KMS-11 (cell line): ENCODE data around the gene ZYG11B.
"Not testable (repeated sequence)": the region's sequence is repeated elsewhere in the genome, so short reads cannot be mapped to it uniquely, and the experiment has no call there.

Source experiments
- H2AFZ ChIP-seq: fragments of 200-600 bp; sonication (generic); 2 replicates; pipeline ENCODE4 v1.6.1; 2016; ENCODE audit warnings: antibody characterized with exemption, mixed run types, low read depth
- H3K27ac ChIP-seq: fragments of 200-600 bp; sonication (generic); 2 replicates; pipeline ENCODE4 v1.6.1; 2016; ENCODE audit warnings: mild to moderate bottlenecking, mixed run types
- H3K27me3 ChIP-seq: fragments of 200-600 bp; sonication (generic); 2 replicates; pipeline ENCODE4 v1.6.1; 2017; ENCODE audit warnings: mild to moderate bottlenecking, low read depth, mixed run types, moderate library complexity; ENCODE audit not compliant: insufficient read depth
- H3K36me3 ChIP-seq: fragments of 200-600 bp; sonication (generic); 2 replicates; pipeline ENCODE4 v1.6.1; 2017; ENCODE audit warnings: mild to moderate bottlenecking, mixed run types; ENCODE audit not compliant: insufficient read depth
- H3K4me1 ChIP-seq: fragments of 200-600 bp; sonication (generic); 2 replicates; pipeline ENCODE4 v1.6.1; 2016; ENCODE audit warnings: mild to moderate bottlenecking, low read depth, mixed run types; ENCODE audit not compliant: poor library complexity, severe bottlenecking
- H3K4me2 ChIP-seq: fragments of 200-600 bp; sonication (generic); 2 replicates; pipeline ENCODE4 v1.7.0; 2016; ENCODE audit warnings: mild to moderate bottlenecking, mixed run types
- H3K4me3 ChIP-seq: fragments of 200-600 bp; sonication (generic); IDR thresholded peaks from 2 replicates; pipeline ENCODE4 v1.6.1; 2017; ENCODE audit warnings: low read depth, low read length, mixed read lengths; ENCODE audit not compliant: insufficient read depth
- H3K79me2 ChIP-seq: fragments of 200-600 bp; sonication (generic); 2 replicates; pipeline ENCODE4 v1.6.1; 2016; ENCODE audit warnings: low read depth, mixed run types; ENCODE audit not compliant: insufficient read depth
- H3K9ac ChIP-seq: fragments of 200-600 bp; sonication (generic); 2 replicates; pipeline ENCODE4 v1.6.1; 2016; ENCODE audit warnings: mild to moderate bottlenecking, mixed run types
- H4K20me1 ChIP-seq: fragments of 200-600 bp; sonication (generic); 2 replicates; pipeline ENCODE4 v1.6.1; 2016; ENCODE audit warnings: mild to moderate bottlenecking, mixed run types; ENCODE audit not compliant: insufficient read depth
- CTCF ChIP-seq: fragments of 200-600 bp; sonication (generic); conservative IDR thresholded peaks from 2 replicates; pipeline ENCODE4 v1.6.1; 2017; ENCODE audit warnings: low read depth, mild to moderate bottlenecking, antibody characterized with exemption, low read length, moderate library complexity, mixed read lengths

Gene ZYG11B

GRCh38 chr1:52686261-52686751 is 39.9 kb upstream of the ZYG11B start:
- not testable (repeated sequence) for H2AFZ ChIP-seq, H3K4me3 ChIP-seq, H3K27ac ChIP-seq, H3K9ac ChIP-seq, H3K27me3 ChIP-seq, H4K20me1 ChIP-seq
- H3K4me2 ChIP-seq = peak overlapping the region; percentile 26; the same call in 1 of the 2 replicates
- peaks cover 24% of the 10 kb centered on the region; the same call in 1 of the 2 replicates for H3K36me3 ChIP-seq
- H3K4me1 ChIP-seq = peaks cover 23% of the 10 kb centered on the region
- H3K79me2 ChIP-seq = peaks cover 21% of the 10 kb centered on the region; the same call in 1 of the 2 replicates
- TF ChIP-seq CTCF = peak; percentile 86

GRCh38 chr1:52686830-52687229 is 39.4 kb upstream of the ZYG11B start:
- H3K4me2 ChIP-seq = no peak overlapping the region
- no peak overlapping the region for H2AFZ ChIP-seq
- no peak overlapping the region for H3K9ac ChIP-seq
- H3K79me2 ChIP-seq = peaks cover 21% of the 10 kb centered on the region; the same call in 1 of the 2 replicates
- H4K20me1 ChIP-seq = no peaks in the 10 kb centered on the region; the same call in 1 of the 2 replicates
- H3K27me3 ChIP-seq = no peaks in the 10 kb centered on the region
- H3K4me3 ChIP-seq = no peak overlapping the region
- no peak for TF ChIP-seq CTCF
- peaks cover 24% of the 10 kb centered on the region; the same call in 1 of the 2 replicates for H3K36me3 ChIP-seq
- H3K27ac ChIP-seq = no peak overlapping the region
- H3K4me1 ChIP-seq = peaks cover 23% of the 10 kb centered on the region

- no peak overlapping the region for H3K4me3 ChIP-seq
- peaks cover 28% of the 10 kb centered on the region for H3K4me1 ChIP-seq
- H3K36me3 ChIP-seq = peaks cover 23% of the 10 kb centered on the region; the same call in 1 of the 2 replicates
- TF ChIP-seq CTCF = no peak
- H2AFZ ChIP-seq = no peak overlapping the region
- H3K27ac ChIP-seq = no peak overlapping the region
- H3K9ac ChIP-seq = no peak overlapping the region
- no peak overlapping the region for H3K4me2 ChIP-seq
- H3K27me3 ChIP-seq = no peaks in the 10 kb centered on the region
- peaks cover 64% of the 10 kb centered on the region for H3K79me2 ChIP-seq
- peaks cover 13% of the 10 kb centered on the region for H4K20me1 ChIP-seq
Observed at GRCh38 chr1:52691821-52692220, 34.4 kb upstream of the ZYG11B start.

GRCh38 chr1:52692697-52693096 is 33.6 kb upstream of the ZYG11B start:
- Histone ChIP-seq H2AFZ (no peak overlapping the region), H3K4me1 (peaks cover 32% of the 10 kb centered on the region), H3K9ac (no peak overlapping the region), H3K36me3 (peaks cover 15% of the 10 kb centered on the region; the same call in 1 of the 2 replicates), H3K27me3 (no peaks in the 10 kb centered on the region), H3K27ac (no peak overlapping the region), H4K20me1 (peaks cover 13% of the 10 kb centered on the region; the same call in 1 of the 2 replicates), H3K4me2 (no peak overlapping the region), H3K79me2 (peaks cover 73% of the 10 kb centered on the region), H3K4me3 (no peak overlapping the region)
- TF ChIP-seq CTCF = no peak

- Histone ChIP-seq H3K4me1 (peaks cover 32% of the 10 kb centered on the region), H3K79me2 (peaks cover 75% of the 10 kb centered on the region), H4K20me1 (peaks cover 13% of the 10 kb centered on the region; the same call in 1 of the 2 replicates)
- H3K36me3 ChIP-seq, H3K27me3 ChIP-seq, H3K9ac ChIP-seq, H3K27ac ChIP-seq, H3K4me2 ChIP-seq, H2AFZ ChIP-seq, H3K4me3 ChIP-seq: not testable (repeated sequence)
Observed at GRCh38 chr1:52693351-52693750, 32.9 kb upstream of the ZYG11B start.
